ENCODE data around the gene ADCY1. TPM values are rescaled to one million over a fixed set of nuclear protein-coding genes. Genes with fewer than 3 reads are reported as not detected.
A peak's percentile ranks its signal among the peaks of the same experiment; 100 is the strongest.

Gene ADCY1
- total RNA-seq, 1 donor from 2014 or later, result 13.6 TPM

DNA sequence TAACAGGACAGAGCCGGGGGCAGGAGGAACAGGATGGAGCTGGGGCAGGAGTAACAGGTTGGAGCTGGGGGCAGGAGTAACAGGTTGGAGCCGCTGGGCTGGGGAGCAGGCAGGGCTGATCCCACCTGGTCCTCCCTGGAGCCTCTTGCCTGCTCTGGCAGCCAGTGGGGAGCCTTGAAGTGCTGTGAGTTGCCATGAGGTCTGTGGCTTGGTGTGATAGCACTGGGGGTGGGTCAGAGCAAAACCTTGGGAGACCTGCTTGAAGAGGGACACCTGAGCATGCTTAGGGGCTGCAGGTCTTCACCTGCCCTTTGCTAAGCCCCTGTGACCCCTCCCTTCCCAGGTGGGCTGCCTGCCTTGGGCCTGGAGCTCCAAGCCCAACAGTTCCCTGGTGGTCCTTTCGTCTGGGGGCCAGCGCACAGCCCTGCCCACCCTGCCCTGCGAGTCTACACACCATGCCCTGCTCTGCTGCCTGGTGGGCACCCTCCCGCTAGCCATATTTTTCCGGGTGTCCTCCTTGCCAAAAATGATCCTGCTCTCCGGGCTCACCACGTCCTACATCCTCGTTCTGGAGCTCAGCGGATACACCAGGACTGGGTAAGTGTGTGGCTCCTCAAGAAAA lies 111.6 kb downstream of the ADCY1 start:
- no peaks in the 10 kb centered on the region for H3K9me3 Mint-ChIP-seq (ENCODE audit: low read depth)
- no peak overlapping the region for H3K27ac Mint-ChIP-seq
- H3K36me3 Mint-ChIP-seq (ENCODE audit: insufficient read depth), result peaks cover 6% of the 10 kb centered on the region
- no peak overlapping the region for H3K4me3 Mint-ChIP-seq (ENCODE audit: low read depth)
- DNase-seq (ENCODE audit: low spot score, unreplicated experiment), result no peak
- H3K27me3 Mint-ChIP-seq, result no peaks in the 10 kb centered on the region
- H3K4me1 Mint-ChIP-seq (ENCODE audit: low read depth), result peaks cover 12% of the 10 kb centered on the region
- TF ChIP-seq, protein P1, sequence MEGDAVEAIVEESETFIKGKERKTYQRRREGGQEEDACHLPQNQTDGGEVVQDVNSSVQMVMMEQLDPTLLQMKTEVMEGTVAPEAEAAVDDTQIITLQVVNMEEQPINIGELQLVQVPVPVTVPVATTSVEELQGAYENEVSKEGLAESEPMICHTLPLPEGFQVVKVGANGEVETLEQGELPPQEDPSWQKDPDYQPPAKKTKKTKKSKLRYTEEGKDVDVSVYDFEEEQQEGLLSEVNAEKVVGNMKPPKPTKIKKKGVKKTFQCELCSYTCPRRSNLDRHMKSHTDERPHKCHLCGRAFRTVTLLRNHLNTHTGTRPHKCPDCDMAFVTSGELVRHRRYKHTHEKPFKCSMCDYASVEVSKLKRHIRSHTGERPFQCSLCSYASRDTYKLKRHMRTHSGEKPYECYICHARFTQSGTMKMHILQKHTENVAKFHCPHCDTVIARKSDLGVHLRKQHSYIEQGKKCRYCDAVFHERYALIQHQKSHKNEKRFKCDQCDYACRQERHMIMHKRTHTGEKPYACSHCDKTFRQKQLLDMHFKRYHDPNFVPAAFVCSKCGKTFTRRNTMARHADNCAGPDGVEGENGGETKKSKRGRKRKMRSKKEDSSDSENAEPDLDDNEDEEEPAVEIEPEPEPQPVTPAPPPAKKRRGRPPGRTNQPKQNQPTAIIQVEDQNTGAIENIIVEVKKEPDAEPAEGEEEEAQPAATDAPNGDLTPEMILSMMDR (IDR thresholded peaks at IDR 0.05; ENCODE audit: unreplicated experiment), result no peak

DNA sequence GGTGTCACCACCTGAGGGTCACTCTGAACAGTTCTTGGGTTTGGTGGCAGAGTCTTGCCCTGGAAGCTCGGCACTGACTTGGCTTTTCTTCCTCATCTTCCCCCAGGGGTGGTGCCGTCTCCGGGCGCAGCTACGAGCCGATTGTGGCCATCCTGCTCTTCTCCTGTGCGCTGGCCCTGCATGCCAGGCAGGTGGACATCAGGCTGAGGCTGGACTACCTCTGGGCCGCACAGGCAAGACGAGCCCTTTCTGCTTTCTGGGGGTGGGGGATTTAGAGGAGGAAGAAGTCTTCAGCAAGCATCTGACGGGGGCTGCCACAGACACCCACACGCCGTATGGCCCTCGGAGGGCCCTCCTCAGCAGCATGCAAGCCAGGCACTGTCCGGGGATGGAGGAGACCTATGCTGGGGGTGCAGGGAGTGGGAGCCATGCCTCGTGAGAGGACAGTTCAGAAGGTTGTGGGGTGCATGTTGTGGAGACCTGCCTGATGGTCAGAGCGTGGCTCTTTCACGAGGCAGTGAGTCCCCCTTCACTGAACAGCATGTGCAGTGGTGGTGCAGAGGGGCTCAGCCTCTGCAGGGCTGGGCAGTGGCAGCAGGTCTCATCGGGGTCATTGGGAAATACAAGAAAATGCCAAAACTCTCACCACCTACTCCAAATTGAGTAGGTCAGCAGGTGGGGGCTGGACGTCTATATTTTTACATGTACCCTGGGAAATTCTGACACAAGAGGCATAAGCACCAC lies 112.4 kb downstream of the ADCY1 start:
- DNase-seq (ENCODE audit: low spot score, unreplicated experiment), result no peak
- peaks cover 6% of the 10 kb centered on the region for H3K36me3 Mint-ChIP-seq (ENCODE audit: insufficient read depth)
- no peak overlapping the region for H3K27ac Mint-ChIP-seq
- no peaks in the 10 kb centered on the region for H3K9me3 Mint-ChIP-seq (ENCODE audit: low read depth)
- no peak overlapping the region for H3K4me3 Mint-ChIP-seq (ENCODE audit: low read depth)
- peaks cover 20% of the 10 kb centered on the region for H3K4me1 Mint-ChIP-seq (ENCODE audit: low read depth)
- TF ChIP-seq, protein P1 (IDR thresholded peaks at IDR 0.05; ENCODE audit: unreplicated experiment), result no peak
- H3K27me3 Mint-ChIP-seq, result no peaks in the 10 kb centered on the region

DNA sequence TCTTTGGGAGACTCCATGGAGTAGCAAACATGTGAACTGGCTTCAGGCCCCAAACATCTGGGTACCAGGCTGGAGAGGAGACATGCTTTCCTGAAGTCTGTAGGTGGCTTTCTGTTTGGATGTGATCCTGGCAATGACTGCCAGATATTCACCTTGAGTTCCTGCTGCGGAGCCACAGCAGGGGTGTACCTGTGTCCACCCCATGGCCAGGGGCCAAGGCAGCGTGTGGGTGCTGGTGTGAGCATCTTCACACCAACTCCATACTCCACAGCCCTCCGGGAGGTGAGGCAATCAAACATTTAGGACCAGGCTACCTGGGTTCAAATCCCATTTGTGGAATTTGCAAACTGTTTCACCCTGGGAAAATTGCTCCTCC lies 113.0 kb downstream of the ADCY1 start:
- TF ChIP-seq, protein P1 (IDR thresholded peaks at IDR 0.05; ENCODE audit: unreplicated experiment), result no peak
- H3K36me3 Mint-ChIP-seq (ENCODE audit: insufficient read depth), result peaks cover 9% of the 10 kb centered on the region
- peaks cover under 1% of the 10 kb centered on the region for H3K9me3 Mint-ChIP-seq (ENCODE audit: low read depth)
- H3K27me3 Mint-ChIP-seq, result no peaks in the 10 kb centered on the region
- no peak for DNase-seq (ENCODE audit: low spot score, unreplicated experiment)
- H3K27ac Mint-ChIP-seq, result no peak overlapping the region
- H3K4me3 Mint-ChIP-seq (ENCODE audit: low read depth), result no peak overlapping the region
- peaks cover 22% of the 10 kb centered on the region for H3K4me1 Mint-ChIP-seq (ENCODE audit: low read depth)

DNA sequence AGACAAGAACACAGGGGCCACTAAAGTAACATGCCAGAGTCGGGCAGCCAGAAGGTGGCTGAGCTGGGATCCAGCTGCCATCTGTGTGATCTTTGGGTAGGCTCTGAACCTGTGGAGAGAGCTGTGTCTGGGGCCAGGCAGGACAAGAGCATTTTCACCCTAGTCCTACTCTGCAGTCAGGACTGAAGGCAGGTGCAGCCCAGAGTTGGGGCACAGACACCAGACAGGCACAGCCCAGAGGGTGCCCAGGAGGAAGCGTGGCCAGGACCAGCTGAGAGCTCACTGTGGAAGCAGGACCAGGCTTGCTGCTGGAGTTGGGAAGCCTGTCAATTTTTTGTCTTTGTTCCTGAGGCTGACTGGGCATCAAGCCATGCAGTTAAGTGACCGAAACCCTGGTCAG lies 113.6 kb downstream of the ADCY1 start:
- DNase-seq (ENCODE audit: low spot score, unreplicated experiment), result no peak
- Mint-ChIP-seq H3K4me1 (ENCODE audit: low read depth) (peaks cover 22% of the 10 kb centered on the region), H3K27me3 (no peaks in the 10 kb centered on the region), H3K9me3 (ENCODE audit: low read depth) (peaks cover 6% of the 10 kb centered on the region), H3K36me3 (ENCODE audit: insufficient read depth) (peaks cover 11% of the 10 kb centered on the region), H3K4me3 (ENCODE audit: low read depth) (no peak overlapping the region), H3K27ac (no peak overlapping the region)
- TF ChIP-seq, protein P1 (IDR thresholded peaks at IDR 0.05; ENCODE audit: unreplicated experiment), result no peak

DNA sequence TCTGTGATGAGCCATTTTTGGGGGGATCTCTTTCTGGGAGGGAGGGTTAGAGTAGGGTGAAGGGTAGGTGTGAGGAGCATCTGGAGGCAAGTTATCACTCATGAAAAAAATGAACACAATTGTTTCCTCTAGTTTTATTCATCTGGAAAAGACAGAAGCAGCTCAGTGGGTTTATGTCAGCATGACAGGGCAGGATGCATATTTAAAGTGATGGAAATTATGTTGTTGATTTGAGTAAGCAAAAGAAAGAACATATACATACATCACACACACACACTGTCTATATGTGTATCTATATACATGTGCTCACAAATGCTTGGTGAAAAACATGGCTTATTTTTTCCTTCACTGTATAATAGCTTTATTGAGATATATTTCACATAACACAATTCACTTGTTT lies 114.2 kb downstream of the ADCY1 start:
- TF ChIP-seq, protein P1 (IDR thresholded peaks at IDR 0.05; ENCODE audit: unreplicated experiment), result no peak
- Mint-ChIP-seq H3K9me3 (ENCODE audit: low read depth) (peaks cover 8% of the 10 kb centered on the region), H3K4me3 (ENCODE audit: low read depth) (no peak overlapping the region), H3K36me3 (ENCODE audit: insufficient read depth) (peaks cover 12% of the 10 kb centered on the region), H3K27ac (peak overlapping the region; percentile 26), H3K4me1 (ENCODE audit: low read depth) (peaks cover 22% of the 10 kb centered on the region), H3K27me3 (no peaks in the 10 kb centered on the region)
- DNase-seq (ENCODE audit: low spot score, unreplicated experiment), result no peak

Measured in progenitor cell of endocrine pancreas (in vitro differentiated cells).